Measurements from ENCODE around the gene S100A2.

S100A2 gene

GRCh38 chr1:153544453-153545066 lies 21.1 kb downstream of the S100A2 start:
- DNase-seq (ENCODE audit: low spot score), result no peak

DNA sequence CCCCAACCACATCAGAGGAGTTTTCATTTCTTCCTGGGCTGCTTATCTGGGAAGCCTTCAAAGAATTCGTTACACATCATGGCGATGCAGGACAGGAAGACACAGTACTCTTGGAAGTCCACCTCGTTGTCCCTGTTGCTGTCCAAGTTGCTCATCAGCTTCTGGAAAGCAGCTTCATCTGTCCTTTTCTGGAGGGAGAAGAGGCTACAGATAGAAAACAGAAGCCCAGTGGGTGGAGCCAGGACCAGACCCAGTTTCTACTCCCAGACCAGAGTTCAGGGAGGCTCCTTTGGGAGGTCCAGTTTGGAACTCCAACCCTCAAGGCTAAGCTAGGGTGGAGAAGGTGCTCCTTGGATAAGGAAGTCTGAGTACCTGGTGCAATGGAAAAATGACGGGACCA lies 21.9 kb downstream of the S100A2 start:
- DNase-seq (ENCODE audit: low spot score), result no peak

GRCh38 chr1:153542956-153543711 lies 22.5 kb downstream of the S100A2 start:
- DNase-seq (ENCODE audit: low spot score), result no peak

DNA sequence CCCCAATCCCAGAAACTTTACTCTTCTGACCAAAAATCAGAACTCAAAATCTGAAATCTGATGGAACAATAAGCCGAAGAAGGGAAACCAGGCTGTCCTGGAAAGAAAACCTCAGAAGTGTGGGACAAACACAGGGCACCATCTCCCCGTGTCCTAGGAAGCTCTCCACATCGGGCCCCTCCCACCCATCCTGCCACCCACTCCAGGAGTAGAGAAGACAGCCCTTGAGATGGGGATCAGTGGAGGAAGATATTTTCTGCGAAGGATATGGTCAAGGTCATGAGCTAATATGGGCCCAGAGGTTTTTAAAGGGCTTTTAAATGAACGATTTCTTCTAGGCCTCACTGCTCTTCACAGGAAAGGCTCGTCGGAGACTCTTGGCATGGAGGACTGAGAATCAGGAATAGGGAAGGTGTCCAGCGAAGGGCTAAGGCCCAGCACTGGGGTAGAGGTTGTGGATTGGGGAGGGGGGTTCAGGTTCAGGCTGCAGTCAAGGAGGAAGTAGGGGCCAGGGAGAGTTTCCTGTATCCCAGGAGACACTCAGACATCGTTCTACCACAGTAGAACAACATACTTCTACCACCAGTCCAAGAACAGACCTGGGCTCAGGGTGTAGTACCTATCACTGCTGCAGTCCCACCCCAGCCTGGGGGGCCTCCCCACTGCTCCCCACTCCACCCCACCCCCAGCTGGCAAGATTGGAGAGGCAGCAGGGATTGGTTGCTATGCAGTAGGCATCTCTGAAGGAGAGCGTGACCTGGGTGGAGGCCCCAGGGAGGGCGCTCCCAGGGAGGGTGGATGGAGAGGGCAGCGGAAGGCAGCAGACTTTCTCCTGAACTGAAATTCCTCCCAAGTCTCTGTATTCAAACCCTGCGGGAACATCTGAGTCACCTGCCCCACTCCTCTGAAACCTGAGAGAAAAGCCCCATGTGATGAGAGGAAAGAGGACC lies 23.7 kb downstream of the S100A2 start:
- DNase-seq (ENCODE audit: low spot score), result no peak

GRCh38 chr1:153540394-153541361 lies 25.0 kb downstream of the S100A2 start, which contains the start of gene S100A5:
Gene S100A5, minus strand, starts transcription at chr1:153540934. Its CDS starts 743 bp downstream, at chr1:153540191.
- peak; percentile 80 for DNase-seq (ENCODE audit: low spot score)

DNA sequence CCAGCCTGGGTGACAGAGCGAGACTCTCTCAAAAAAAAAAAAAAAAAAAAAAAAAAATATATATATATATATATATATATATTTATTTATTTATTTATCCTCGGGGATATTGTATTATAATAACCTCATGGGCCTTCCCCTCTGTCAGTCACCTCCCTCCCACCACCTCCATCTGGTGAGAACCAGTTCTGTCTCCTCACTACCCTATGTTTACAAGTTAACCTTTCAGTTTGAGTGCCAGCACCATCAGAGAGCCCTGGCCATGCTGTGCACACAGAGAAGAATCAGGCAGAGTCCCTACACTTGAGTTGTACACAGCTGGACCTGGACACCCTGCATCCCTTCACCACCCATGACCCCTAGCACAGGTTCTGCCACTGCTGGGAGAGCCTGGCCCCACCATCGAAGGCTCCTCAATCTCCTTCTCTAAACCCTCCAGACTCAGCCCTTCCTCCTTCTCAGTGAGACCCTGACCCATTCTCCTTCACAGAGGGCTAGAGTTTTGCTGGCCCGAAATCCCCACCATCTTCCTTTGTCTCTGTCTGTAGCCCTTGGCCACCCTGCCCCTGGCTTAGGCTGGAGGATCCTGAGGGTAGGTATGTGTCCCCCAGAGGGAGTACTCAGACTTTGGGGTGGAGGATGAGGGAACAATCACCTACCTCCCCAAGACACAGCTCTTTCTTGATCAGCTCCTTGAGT lies 26.1 kb downstream of the S100A2 start:
- DNase-seq (ENCODE audit: low spot score), result no peak

DNA sequence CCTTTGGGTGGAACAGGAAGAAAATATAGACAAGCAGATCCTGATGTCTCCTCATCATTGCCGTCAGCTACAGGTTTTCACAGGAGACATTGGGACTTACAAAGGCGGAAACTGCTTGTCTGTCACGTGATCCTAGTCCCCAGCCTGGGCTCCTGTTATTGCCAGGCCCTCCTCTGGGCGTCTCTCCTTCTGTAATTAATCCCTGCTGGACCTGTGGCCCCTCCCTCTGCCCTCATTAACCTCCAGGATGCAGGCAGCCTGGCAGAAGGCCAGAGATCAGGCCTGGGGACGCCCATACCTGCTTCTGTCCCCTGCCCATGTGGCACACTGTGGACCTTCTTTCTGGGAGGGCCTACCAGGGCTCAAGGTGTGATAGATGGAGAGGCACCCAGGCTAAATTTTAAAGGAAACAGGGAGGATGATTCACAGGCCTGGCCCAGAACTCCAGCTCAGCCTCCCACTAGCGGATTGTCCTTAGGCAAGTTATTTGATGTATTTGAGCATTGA lies 27.3 kb downstream of the S100A2 start:
- DNase-seq (ENCODE audit: low spot score), result no peak

GRCh38 chr1:153537376-153537730 lies 28.3 kb downstream of the S100A2 start:
- no peak for DNase-seq (ENCODE audit: low spot score)

- no peak for DNase-seq (ENCODE audit: low spot score)
Observed at GRCh38 chr1:153536671-153537375, 28.8 kb downstream of the S100A2 start.

GRCh38 chr1:153536012-153536670 lies 29.5 kb downstream of the S100A2 start:
- DNase-seq (ENCODE audit: low spot score), result peak; percentile 88

GRCh38 chr1:153535242-153536011 lies 30.2 kb downstream of the S100A2 start, which contains the start of gene S100A6:
Gene S100A6, minus strand, starts transcription at chr1:153535991. Its CDS starts 652 bp downstream, at chr1:153535339.
- peak; percentile 65 for DNase-seq (ENCODE audit: low spot score)

GRCh38 chr1:153534925-153535241 lies 30.8 kb downstream of the S100A2 start:
- no peak for DNase-seq (ENCODE audit: low spot score)

DNA sequence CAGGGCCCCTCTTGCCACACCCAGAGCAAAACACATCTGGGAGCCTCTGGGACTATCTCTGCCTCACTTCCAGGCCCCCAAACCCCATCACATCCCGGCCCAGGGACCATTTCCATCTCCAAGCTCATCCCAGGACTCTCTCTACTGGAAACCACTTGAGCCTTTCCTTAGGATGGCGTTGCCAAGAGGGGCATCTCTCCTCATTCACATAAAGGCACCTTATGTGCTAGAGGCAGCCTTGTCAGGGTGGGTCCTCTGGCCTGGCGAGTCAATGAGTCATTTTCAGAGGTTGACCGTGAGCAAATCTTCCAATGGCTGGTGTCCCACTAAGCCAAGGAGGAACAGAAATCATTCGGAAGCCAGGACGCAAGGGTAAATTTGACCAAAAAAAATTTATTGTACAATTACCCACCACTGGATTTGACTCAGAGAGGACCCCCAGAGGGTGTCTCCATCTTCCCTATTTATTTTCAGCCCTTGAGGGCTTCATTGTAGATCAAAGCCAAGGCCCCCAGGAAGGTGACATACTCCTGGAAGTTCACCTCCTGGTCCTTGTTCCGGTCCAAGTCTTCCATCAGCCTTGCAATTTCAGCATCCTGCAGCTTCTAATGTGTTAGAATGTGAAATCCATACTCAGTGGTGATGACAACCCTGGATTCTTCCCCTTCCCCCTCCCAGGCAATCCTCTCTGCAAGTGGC lies 31.3 kb downstream of the S100A2 start:
- no peak for DNase-seq (ENCODE audit: low spot score)

- no peak for DNase-seq (ENCODE audit: low spot score)
Observed at GRCh38 chr1:153533689-153534201, 31.9 kb downstream of the S100A2 start.

GRCh38 chr1:153532769-153533599 lies 32.7 kb downstream of the S100A2 start:
- peak; percentile 81 for DNase-seq (ENCODE audit: low spot score)

- peak; percentile 78 for DNase-seq (ENCODE audit: low spot score)
Observed at GRCh38 chr1:153532181-153532580, 33.5 kb downstream of the S100A2 start.

DNA sequence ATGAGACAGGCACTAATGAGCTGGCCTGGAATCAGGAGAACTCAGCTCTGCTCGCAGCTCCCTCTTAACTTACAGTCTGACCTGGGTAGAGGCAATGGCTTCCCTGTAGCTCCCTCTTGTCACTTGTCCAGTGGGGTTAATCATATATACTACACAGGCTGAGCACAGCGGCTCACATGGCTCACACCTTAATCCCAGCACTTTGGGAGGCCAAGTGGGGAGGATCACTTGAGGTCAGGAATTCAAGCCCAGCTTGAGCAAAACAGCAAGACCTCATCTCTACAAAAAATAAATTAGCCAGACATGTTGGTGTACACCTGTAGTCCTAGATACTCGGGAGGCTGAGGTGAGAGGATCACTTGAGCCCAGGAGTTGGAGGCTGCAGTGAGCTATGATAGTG lies 34.0 kb downstream of the S100A2 start:
- no peak for DNase-seq (ENCODE audit: low spot score)

All from CD4-positive, alpha-beta T cell treated with Interleukin-15 for 4 hours (primary cell).